ENCODE results near the gene DENR.
"Not testable (repeated sequence)": the region's sequence is repeated elsewhere in the genome, so short reads cannot be mapped to it uniquely, and the experiment has no call there.

GRCh38 chr12:122715211-122715610 is 37.4 kb upstream of the DENR start:
- TF ChIP-seq CTCF (IDR thresholded peaks at IDR 0.05); ZFX (IDR thresholded peaks at IDR 0.05; ENCODE audit: borderline replicate concordance): not testable (repeated sequence)
